Hematopoietic multipotent progenitor cell treated with erythropoietin and hydrocortisone succinate and interleukin-3 and kit ligand, for 6 days (in vitro differentiated cells): ENCODE data around the gene MAP1LC3B2.
A peak's percentile ranks its signal among the peaks of the same experiment; 100 is the strongest.

Experiments
- DNase-seq: peaks from one replicate; pipeline ENCODE4 v3.0.0-alpha.2; 2015

The MAP1LC3B2 gene

DNA sequence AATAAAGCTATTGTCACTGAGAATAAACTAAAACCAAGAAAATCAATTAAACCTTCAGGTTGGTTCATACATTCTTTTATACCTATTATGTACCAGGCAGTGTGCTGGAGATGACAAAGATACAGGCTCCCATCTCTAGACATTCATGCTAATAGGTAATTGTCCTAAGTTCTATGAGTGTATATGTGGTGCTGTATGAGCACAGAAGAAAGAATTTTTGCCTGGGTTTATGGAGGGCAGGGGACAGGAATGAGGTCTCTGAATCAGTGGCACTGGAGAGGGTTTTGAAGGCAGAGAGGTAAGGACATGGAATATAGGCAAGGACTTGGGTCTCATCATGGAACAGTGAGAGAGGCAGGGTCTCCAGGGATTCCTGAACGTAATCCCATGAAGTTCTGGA, 38.7 kb downstream of the MAP1LC3B2 start:
- DNase-seq = no peak

DNA sequence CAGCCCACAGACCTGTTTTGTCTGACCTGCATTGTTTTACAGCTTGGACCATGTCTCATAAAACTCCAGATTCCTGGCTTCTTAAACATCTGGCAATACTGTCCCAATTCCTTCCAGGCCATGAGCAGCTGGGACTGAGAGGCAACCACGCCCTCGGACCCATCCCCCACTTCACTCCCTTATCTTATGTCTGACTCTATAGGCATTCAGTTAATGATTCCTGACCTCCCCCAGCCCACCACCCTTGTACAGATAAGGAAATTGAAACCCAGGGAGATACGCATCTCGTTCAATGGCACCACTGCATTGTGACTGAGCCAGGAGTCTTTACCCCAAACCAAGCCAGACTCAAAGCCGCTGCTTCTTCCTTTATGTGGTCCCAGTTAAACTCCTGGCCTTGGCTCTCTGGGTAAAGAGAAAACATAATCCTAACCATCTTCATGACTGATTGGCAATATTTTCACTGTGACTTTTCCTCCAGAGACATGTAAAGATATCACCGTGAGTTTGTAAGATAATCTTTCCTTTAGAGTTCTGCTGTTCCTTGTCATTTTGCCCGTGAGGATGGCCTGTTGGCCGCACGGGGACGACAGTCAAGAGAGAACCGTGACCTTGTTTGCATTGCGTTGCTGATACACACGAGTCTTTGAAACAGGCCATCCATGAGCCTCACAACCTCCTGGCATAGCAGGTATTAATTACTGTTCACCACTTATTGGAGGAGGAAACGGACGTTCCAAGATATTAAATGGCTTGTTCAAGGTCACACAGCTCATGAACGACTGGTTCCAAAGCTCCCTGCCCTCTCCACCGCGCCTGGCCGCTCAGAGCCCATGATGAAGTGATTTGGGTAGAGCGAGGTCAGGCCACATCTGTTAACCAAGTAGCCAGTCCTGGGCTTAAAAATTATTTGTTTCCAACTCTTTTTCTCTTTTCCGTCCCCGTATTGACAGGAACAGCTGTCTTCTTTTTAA, 39.4 kb downstream of the MAP1LC3B2 start:
- DNase-seq = peak; percentile 60

DNA sequence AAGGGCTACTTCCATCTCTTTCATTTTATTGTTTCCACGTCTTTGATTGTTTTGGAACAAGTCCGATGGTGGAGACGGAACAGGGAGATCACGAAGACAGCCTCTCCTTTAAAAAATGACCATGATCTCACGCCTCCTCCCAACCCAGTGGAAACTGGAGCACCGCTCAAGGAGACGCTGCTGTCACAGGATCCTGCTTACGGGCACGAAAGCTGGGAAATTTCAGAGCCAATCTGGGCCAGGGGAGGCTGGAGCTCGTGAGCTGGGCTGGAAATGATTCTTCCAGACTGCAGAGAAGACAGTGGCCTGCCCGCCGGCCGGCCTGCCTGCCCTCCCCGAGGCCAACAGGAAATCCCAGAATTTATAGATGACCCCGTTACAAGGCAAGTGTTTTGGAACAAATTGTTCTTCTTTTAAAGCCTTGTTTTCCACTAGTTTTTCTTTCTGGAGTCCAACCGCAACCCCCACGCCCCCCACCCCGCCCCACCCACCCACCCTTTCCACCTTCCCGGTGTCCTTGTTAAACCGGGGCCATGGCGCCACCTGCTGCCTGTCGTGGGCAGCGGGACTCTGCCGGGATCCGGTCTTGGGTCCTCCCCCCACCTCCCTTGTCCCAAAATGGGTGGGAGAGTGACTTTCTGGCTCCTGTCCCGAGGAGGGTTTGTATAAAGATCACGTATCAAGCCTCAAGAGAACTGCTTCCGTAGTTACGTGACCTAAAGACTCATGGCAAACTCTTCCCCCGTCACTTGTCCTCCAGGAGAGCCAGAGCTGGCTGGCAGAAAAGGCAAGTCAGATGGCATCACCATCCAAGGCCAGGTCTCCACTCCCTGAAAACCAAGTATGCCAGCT, 40.3 kb downstream of the MAP1LC3B2 start:
- DNase-seq = peak; percentile 82

DNA sequence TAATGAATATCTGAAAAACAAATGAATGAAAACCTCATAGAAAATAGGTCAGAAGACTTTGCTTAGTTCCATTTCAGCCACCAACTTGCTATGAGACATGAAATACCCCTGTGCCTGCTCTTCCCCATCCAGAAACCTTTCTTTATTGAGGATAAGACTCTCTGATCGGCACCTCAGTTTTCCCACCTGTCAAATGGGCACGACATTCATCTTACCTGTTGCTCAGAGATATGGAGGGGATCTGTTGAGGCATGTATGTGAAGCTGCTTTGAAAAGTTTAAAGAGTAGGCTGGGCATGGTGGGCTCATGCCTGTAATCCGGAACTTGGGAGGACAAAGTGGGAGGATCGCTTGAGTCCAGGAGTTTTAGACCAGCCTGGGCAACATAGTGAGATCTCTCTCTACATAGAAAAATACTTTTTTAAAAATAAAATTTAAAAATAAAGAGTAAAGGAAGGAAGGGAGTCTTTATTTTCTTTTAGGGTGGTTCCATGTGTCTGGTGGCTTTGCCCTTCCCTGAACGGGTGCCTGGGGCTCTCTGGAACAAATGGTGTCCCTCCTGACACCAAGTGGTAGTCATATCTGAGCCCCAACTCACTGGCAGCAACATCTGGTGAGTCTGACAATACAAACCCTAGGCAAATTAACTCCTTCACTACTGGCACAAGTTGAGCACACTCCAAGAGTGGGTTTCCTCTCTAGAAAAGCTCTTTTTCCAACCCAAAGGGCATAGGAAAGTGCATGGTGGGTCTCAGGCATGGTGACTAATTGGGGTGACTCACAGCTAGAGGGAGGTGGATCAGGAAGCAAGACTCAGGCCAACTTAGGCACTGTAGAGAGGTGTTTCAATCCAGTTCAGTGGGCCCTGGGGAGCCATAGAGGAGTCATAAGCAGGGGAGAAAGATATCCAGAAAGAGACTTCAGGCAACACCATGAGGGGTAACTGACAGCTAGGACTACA, 42.1 kb downstream of the MAP1LC3B2 start:
- DNase-seq = peak; percentile 75

DNA sequence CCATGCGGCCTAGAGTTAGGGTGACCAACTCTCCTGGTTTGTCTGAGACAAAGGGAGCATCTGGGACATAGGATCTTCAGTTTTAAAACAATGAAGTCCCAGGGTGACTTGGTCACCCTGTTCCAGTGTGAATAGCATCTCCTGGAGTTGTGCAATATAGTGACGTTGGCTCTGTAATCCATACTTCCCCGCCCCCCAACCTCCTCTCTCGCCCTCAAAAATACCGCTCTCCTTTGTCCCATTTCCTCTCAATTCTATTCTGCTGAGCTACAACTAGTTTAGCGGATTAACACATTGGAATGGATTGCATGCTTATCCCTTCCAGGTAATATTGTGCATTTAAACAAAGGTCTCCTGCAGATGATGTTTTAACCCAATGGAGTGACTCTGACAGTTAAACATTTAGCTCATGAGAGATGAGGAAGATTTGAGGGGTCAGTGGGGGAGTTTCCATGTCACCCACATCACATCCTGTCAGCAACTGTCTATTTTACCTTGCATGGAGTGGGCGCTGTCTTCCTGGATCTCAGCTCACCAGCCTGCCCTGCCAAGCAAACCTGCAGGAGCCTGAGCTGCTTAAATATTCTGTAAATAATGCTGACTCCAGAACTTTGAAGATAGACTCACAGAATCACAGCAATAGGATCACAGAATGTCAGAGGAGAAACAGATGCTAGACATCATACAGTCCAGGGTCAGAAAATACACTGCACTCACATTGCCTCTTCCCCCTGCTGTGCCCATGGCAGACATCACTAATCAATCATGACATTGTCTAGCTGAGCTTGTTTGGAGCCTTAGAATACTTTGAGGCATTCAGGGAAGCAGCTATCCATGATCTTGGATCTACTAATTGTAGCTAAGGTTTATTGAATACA, 43.0 kb downstream of the MAP1LC3B2 start:
- DNase-seq = no peak

DNA sequence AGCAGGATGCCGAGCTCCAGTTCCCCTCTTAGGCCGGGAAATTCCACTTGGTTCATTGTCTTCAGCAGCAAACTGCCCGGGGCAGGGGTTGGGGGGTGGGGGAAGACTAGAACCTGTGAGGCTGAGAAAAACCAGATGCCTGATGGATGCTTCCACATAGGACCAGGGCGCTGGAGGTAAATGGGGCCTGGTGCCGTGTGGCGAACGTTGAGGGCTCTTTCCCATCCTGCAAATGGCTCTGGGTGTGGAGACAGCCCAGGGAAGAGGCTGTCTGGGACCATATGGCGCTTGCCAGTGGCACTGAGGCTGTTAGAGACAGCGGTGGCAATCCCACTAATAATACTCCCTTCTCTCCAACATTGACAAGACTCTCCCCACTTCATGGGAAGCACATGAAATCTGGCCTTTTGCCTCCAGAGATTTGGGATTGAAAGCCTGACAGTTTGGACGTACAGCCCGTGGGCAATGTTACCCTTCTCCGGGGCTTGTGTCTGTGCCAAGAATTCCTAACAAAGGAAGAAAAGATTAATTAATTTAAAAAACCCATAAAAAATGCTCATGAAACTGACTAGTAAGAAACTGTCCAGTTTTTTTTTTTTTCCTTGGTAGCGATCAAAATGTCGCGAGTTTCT, 44.5 kb downstream of the MAP1LC3B2 start:
- DNase-seq = no peak

DNA sequence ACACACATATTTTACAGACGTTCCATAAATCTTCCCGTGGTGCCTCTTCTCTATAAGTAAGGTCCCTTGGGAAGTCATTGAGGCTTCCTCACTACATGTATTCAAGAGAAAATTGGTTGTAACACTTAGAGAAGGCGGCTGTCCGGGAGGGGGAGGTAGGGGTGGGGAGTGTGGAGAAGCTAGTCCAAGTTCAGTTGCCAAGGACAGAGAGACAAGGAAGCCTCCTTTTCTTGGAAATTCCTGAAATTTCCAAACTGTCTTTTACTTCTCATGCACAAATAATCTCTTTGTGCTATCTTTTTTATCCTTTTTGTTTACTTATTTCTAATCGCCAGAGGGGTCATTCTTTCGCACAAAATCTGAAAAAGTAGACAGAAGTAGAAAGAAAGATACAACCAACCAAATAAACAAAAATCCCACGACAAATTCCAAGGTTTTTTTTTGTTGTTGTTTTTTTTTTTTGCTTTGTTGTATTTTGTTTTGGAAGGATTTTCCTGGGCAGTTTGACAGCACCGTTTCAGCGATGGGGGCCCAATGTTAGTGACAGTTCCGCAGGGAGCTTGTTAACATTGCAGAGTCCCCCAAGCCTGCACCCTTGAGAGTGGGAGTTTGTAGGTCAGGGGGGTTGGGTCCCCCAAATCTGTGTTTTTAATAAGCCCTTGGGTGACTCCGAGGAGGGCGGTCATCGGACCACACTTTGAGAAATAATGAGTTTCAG, 45.2 kb downstream of the MAP1LC3B2 start:
- DNase-seq = no peak

DNA sequence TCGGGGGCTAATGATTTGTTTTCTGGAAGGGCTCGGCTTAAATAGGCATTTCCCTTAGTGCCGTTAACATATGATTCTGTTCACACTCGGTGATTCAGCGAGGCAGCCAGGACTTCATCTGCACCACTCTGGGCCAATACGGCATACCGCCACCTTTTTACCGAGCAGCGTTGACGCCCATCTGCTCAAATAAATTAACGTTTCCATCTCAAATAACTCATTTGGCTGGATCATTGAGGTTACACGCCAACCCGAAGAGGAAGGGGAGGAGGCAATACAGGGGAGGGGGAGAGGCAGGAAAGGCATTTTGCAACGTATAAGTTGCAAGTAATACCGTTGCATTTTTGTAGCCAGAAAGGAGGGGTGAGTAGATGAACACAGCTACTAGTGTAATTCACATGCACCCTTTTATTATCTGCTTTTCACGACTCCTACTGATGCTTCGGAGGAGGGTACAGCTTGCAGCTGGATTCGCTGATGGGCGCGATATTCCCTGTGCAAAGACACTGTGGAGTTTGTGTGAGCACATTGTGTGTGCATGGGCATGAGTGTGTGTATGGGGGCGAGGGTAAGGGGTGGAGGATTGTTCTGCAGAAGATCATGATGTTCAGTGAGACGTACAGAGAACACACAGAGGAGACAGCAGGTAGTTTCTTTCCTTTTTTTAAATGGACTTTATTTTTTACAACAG, 45.9 kb downstream of the MAP1LC3B2 start:
- no peak for DNase-seq

DNA sequence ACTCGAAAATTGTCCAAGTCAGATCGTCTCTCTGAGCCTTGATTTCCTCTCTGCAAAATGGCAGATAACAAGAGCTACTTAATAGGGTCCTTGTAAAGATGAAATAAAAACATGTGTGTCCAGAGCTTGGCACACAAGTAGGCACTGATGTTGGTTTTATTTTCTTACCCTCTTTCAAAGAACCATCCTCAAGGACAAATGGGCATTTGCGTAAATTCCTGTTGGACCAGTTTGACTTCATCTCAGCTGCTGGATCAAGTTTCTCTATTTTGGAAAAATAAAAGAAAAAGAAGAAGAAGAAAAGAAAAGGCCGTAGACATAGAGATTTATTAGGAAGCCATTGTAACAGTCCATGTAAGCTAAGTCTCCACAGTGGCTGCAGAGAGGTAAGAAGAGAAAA, 47.2 kb downstream of the MAP1LC3B2 start:
- DNase-seq = no peak

DNA sequence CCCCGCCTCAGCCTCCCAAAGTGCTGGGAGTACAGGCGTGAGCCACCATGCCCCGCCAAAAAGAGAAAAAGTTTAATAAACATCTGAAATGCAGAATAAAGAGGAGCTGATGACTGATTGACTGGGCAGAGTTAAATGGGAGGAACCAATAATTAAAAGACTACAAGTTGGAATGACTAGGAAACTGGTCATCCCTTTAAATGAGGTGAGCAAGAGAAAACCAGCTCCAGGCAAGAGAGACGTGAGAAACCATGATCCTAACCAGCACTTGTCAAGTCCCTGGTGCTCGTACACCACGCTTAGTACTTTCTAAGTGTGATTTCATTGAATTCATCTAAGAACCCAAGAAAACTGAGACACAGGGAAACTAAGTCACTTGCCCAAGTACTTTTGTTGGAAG, 47.9 kb downstream of the MAP1LC3B2 start:
- DNase-seq = no peak

DNA sequence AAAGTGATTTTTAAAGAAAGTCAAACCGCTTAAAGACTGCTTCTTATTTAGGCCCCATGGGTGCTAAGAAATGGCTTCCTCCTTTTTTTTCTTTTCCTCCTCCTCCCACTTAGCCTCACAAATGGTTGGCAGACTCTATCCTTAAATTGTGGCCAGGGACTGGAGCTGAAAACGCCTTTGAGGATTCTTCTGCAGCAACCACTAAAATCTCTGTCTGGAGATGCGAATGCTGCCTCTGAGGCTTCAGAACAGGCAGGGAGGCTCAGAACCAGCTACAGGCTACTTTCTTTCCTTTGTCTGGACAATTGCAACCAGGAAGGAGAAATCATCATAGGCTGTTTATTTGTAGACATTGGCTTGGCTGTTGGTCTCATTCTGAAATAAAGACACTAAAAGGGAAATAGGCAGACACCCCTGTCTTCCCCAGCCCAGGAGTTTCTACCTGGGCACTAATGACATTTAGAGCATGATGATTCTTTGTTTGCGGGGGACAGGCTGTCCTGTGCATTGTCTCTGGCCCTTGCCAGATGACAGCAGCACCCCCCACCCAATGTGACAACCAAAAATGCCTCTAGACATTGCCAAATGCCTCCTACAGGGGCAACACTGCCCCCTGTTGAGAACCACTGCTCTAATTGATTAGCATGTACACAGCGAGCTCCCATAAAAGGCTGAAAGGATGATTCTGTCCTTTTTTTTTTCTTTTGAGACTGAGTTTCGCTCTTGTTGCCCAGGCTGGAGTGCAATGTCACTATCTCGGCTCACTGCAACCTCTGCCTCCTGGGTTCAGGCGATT, 50.3 kb downstream of the MAP1LC3B2 start:
- DNase-seq = peak; percentile 76

DNA sequence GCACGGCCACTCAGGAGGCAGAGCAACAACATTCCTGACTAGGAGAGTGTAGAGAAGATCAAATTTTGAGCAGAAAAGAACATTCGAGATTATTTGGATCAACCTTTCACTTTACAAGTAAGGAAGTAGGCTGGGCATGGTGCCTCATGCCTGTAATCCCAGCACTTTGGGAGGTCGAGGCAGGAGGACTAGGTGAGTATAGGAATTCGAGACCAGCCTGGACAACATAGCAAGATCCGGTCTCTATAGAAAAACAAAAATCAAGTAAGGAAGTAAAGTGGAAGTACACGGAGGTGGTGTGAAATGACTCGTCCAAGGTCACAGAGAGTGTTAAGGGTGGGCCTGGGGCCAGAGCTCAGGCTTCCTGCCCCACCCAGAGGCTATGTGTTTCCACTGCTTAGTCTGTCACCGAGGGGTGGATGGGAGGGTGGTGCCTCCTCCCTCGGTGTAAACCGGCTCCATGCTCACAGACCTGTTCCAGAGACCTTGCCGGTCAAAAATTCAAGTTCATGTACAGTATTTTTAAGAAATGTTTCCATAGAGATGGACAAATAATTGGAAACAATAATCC, 51.9 kb downstream of the MAP1LC3B2 start:
- DNase-seq = no peak

DNA sequence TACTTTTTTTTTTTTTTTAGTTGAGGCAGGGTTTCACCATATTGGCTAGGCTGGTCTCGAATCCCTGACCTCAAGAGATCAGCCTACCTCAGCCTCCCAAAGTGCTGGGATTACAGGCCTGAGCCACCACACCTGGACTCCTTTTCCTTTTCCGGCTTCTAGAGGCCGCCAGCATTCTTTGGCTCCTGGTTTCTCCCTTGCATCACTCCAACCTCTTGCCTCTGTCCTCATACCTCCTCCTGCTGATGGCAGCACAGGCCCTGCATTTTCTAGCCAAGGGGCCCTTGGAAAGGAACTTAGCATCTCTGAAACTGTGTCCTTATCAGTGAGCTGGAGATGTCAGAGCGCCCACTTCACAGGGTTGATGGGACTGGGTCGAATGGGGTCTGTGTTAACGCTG, 53.3 kb downstream of the MAP1LC3B2 start:
- DNase-seq = no peak

DNA sequence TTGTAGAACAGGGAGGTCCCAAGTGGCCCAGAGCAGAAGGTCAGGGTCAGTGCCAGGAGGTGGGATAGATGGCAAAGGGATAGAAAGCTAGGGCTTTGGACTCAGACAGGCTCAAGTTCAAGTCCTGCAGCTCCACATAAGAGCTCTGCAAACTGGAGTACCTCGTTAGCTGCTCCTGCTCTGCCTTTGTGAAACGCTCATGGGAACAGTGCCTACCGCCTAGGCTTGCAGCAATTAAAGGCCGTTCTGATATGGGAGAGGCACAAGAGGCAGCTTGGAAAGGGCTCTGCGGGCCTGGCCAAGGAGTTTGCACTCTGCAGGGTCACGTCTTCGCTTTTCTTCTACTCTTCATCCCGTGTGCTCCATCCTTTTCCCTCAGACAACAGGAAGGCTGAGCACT, 54.1 kb downstream of the MAP1LC3B2 start:
- DNase-seq = no peak

DNA sequence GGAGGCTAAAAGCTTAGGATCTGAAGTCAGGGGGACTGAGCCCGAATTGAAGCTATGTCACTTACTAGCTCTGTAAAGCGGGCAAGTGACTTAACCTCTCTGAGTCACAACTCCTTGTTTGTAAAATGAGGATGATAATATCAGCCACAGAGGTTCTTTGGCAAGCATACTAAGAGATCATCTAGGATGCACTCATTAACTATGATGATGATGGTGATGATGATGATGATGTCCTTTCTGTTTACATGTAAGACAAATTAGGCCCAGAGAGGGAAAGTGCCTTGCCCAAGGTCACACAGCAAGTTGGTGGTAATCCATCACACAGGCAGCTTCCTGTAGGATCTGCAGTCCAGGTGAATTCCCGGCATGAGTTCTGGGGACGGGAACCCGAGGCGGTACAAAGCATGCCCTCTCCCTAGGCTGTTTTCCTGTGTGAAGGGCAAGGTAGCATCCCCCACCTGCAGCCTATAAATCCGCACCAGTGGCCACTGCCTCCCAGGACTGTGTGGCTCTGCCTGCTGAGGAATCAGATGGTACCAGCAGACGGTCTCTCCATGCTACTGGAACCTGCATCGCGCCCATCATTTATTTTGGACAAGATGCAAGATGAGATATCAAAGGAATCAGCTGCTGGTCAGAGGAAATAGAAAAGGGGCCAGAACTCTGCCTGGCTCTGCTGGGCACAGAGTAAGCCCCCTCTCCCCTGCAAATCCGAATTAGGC, 55.2 kb downstream of the MAP1LC3B2 start:
- no peak for DNase-seq

DNA sequence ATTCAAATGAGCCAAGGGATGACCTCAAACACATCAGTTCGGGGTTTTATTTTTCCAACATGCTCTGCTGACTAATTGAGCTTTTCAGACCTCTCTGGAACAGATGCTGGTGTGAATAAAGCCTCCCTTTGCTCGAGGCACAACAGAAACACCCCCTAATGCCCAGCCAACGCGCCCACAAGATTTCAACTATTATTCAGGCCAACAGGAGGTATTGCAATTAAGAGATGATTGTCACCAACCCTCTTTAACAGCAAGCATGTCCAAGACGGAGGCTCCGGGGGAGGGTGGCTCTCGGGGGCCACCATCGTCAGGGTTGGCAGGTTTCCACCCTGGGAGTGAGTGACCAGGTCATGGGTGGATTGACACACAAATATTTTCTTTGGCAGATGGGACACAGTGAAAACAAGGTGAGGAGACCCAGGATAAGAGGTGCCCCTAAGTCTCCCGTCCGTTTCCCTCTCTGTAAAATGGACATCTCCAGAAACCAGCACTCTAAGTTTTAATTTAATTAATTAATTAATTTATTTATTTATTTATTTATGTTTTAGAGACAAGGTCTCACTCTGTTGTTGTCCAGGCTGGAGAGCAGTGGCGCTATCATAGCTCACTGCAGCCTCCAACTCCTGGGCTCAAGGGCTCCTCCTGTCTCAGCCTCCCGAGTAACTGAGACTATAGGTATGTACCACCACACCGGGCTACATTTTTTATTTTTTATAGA, 56.1 kb downstream of the MAP1LC3B2 start:
- no peak for DNase-seq
